ENCODE measurements around the gene SLC25A44.

The SLC25A44 gene

GRCh38 chr1:156241311-156241811 lies 47.5 kb downstream of the SLC25A44 start:
- no peak for DNase-seq (ENCODE audit: low read depth in 3 of 3)

GRCh38 chr1:156241926-156242325 lies 48.0 kb downstream of the SLC25A44 start, which contains the start of gene BGLAP:
BGLAP (plus strand) TSS chr1:156242184; CDS start chr1:156242232, 48 bp downstream.
- DNase-seq (ENCODE audit: low read depth in 3 of 3) = no peak

- no peak for DNase-seq (ENCODE audit: low read depth in 3 of 3)
These were observed 48.8 kb downstream of the SLC25A44 start for GRCh38 chr1:156242738-156243137.

GRCh38 chr1:156244126-156244525 lies 50.2 kb downstream of the SLC25A44 start:
- no peak for DNase-seq (ENCODE audit: low read depth in 3 of 3)

- DNase-seq (ENCODE audit: low read depth in 3 of 3) = no peak
These were observed 50.8 kb downstream of the SLC25A44 start for GRCh38 chr1:156244712-156245111.

- DNase-seq (ENCODE audit: low read depth in 3 of 3) = no peak
These were observed 51.7 kb downstream of the SLC25A44 start for GRCh38 chr1:156245451-156246232.

- DNase-seq (ENCODE audit: low read depth in 3 of 3) = no peak
These were observed 52.4 kb downstream of the SLC25A44 start for GRCh38 chr1:156246241-156246780.

- DNase-seq (ENCODE audit: low read depth in 3 of 3) = no peak
These were observed 53.0 kb downstream of the SLC25A44 start for GRCh38 chr1:156246781-156247459.

GRCh38 chr1:156247460-156248322 lies 53.8 kb downstream of the SLC25A44 start, which contains the start of gene PAQR6:
PAQR6 (minus strand) TSS chr1:156248056; CDS start chr1:156246731, 1,325 bp downstream.
- no peak for DNase-seq (ENCODE audit: low read depth in 3 of 3)

- no peak for DNase-seq (ENCODE audit: low read depth in 3 of 3)
These were observed 54.4 kb downstream of the SLC25A44 start for GRCh38 chr1:156248323-156248683.

GRCh38 chr1:156249593-156249992 lies 55.7 kb downstream of the SLC25A44 start:
- DNase-seq (ENCODE audit: low read depth in 3 of 3) = no peak

- DNase-seq (ENCODE audit: low read depth in 3 of 3) = no peak
These were observed 57.6 kb downstream of the SLC25A44 start for GRCh38 chr1:156251527-156251926.

GRCh38 chr1:156253634-156254033 lies 59.7 kb downstream of the SLC25A44 start:
- no peak for DNase-seq (ENCODE audit: low read depth in 3 of 3)

GRCh38 chr1:156257711-156258110 lies 63.8 kb downstream of the SLC25A44 start:
- no peak for DNase-seq (ENCODE audit: low read depth in 3 of 3)

- no peak for DNase-seq (ENCODE audit: low read depth in 3 of 3)
These were observed 65.0 kb downstream of the SLC25A44 start for GRCh38 chr1:156258859-156259258.

GRCh38 chr1:156259805-156260204 lies 65.9 kb downstream of the SLC25A44 start:
- DNase-seq (ENCODE audit: low read depth in 3 of 3) = no peak

GRCh38 chr1:156260896-156261295 lies 67.0 kb downstream of the SLC25A44 start:
- DNase-seq (ENCODE audit: low read depth in 3 of 3) = no peak
